DMS 273 (cell line): ENCODE data around the gene SPATS2L.

Experiments
- DNase-seq: peaks from one replicate; lab custom pipeline; 2025; ENCODE audit not compliant: unreplicated experiment; lab: John Stamatoyannopoulos, UW

SPATS2L gene

DNA sequence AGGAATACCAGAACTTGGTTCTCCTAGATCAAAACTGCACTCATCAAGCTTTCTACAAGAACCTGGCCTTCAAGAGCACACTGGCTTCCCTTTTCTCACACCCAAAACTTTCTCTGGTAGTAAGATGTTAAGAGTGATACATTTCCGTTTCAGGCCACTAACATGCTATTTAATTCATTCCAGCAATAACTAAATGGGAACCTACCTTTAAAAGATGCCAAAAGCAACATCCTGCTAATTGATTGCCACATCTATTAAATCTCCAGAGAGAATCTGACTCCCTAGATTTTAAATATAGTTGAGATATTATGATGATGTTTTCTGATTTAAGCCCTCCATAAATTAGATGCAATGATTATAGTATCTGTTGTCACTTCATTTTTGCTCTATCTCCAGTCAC lies 131.8 kb downstream of the SPATS2L start:
- no peak for DNase-seq

DNA sequence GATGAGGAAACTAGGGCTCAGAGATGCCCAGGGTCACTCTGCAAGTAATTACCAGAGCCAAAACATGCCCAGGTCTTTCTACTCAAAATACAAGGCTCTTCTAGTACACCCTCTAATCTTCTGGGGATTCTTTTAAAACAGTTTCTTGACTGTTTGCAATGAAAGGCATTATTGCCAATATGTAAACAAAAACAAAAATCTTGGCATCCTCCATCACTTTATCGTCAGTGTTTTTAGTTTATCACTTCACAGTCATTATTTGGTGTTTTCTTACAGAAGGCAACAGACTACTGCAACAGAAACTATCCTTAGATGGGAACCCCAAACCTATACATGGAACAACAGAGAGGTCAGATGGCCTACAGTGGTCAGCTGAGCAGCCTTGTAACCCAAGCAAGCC lies 132.4 kb downstream of the SPATS2L start:
- DNase-seq, result no peak

DNA sequence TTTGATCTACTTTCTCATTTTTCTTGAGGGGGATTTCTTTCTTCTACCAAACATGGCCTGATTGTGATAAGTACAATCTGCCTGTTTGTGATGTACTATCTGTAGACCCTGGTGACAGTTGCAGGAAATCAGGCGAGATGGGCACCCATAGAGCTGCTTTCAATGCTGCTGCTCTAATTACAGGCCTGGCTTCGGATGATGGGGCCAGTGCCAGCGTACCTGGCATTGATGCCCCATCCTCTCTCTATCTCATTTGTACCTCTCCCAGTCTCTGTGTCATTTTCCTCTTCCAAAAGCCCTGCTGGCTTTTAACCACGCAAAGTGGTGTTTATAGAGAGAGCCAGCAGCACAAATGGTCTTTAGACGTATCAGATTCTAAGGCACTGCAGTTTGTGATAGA lies 133.5 kb downstream of the SPATS2L start:
- DNase-seq, result no peak

DNA sequence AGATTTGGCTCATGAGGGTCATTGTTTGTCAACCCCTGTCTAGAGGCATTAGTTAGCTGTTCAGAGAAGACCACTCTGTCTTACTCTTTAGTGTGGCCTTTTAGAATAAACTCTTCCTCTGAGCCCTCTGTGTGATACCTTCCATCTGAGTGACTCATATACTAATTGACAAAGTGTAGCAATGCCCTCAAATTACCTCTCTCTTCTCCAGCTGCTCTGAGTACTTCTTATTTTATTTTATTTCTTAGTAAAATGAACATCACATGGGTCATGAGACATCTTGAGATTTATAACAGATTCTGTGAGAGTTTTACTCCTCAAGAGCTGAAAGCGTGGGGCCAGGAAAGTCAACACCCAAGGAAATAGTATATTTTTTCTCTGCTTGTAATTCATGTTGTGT lies 136.0 kb downstream of the SPATS2L start:
- DNase-seq, result no peak

DNA sequence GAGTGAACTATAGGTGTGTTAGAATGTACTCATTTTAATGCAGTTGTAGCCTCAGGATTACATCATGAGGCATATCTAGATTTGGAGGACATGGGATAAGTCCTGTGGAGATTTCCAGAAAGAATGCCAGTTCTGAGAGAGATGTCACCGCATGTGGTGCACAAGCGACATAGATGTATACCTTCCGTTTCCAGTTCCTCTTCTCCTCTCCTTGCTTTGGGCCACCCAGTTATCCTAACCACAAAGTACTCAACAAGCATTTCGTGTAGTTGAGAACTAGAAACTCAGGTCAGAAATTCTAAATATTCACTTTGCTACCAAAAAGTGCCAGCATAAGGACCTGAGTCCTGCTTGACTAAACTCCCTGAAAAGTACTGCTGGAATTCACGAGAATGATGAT lies 136.9 kb downstream of the SPATS2L start:
- DNase-seq, result no peak

DNA sequence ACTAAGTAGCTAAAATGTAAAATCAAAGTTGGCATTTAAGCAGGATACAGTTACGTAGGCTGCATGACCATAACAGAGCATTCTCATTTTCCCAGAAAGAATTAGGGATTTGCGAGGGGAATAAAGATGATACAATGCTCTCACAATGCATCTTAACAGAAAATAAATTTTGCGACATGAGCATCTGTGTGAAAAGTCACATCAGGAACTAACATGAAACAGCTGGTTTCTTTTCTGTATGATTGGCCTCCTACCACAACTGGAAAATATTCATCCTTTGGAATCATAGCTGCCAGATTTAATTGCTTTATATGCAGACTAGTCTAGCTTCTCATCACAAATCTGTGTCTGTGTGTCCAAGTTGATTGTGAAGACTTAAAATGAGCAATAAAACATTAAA lies 137.4 kb downstream of the SPATS2L start:
- no peak for DNase-seq

DNA sequence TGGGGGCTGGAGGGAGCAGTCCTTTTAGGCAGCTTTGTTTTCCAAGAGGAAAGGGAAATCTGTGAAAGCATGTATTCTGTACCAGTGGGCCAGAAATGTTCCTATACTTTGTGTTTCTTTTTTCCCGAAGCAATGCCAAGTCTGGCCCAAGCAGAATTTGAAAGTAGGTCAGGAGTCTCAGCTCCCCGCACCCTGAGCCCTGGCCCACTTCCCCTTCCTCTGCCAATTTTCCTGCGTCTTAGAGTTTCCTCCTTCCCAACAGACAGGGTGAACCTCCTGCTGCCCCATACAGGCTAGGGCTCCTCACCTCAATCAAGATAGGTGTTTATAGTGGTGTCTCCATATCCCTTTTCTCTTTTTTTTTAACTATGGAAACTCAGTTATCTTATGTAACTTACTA lies 138.0 kb downstream of the SPATS2L start:
- no peak for DNase-seq

DNA sequence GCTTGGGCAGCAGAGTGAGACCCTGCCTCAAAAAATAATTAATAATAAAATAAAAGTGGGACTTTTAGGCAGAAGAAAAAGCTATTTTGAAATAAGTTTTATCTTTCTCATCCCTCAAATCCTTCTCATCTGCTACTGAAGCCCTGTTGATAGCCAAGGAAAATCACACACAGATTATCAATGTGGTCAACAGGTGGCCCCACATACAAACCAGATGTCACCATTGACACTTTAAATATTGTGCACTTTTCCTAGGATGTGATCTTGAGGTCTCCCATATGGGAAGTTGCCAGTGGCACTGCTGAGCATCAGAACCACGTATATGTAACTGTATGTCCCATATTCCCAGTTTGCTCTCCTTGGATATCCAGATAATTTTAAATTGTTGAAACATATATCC lies 138.8 kb downstream of the SPATS2L start:
- DNase-seq, result peak; percentile 11

DNA sequence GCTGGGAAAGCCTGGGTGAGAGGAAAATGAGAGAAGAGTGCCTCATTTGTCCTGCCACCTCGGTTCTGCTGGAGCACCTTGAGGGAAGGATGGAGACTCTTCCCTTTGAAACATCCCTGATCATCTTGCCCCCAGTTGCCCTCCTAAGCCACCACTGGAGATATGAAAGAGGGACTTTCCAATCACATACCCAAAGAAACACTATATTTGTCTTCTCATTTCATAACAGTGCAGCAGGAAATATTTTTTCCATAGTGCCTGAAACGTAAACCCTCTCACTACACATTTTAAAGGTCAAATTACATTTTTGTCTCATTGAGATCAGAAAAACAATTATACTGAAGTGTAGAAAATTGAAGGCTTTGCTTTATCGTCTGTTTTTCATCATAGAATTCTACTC lies 140.1 kb downstream of the SPATS2L start:
- DNase-seq, result no peak

DNA sequence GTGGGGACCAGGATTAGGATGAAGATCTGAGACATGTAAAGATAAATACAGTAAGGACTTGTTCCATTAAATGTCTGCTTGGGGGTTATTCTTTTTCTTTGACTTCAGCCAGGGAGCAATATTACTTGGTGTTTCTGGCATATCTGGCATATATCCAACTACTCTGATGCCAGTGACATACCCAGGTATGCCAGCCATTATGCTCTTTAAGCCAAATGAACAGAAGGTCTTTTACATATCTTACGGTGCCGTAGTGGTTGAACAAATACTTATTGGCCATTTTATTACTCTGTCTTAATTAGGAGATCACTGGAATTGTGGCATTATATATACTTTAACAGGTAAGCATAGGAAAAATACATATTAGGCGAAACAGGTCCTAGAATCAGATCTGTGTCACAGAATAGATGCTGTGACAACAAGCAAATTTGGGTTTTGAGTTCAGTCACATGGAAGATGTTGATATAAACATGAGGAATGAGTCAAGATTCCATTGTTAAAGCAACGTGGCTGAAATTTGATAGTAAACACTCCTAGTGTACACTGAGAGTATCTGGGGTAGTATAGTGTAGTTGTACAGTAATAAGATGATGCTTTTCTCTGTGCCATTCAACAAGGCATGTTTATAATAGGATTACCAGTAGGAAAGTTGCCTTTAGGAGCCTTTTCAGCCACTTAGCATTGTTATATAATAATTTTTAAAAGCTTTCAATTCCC lies 140.8 kb downstream of the SPATS2L start:
- DNase-seq, result peak; percentile 9

DNA sequence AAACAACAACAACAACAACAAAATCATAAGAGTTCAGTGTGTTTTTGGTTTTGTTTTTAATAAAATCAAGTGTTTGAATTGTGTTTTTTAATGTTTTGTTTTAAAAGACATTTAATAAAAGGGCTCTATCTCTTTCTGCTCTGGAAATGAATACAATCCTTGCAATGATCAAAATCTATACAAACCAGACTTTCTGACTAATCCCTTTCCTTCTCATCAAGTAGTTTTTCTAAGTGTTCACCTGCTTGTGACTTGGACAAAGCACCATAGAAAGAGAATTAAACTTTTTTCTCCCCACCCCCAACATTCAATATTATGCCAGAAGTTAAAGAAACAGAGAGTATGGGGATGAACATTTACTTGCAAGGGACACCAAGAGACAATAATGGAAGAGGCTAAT lies 142.0 kb downstream of the SPATS2L start:
- no peak for DNase-seq

DNA sequence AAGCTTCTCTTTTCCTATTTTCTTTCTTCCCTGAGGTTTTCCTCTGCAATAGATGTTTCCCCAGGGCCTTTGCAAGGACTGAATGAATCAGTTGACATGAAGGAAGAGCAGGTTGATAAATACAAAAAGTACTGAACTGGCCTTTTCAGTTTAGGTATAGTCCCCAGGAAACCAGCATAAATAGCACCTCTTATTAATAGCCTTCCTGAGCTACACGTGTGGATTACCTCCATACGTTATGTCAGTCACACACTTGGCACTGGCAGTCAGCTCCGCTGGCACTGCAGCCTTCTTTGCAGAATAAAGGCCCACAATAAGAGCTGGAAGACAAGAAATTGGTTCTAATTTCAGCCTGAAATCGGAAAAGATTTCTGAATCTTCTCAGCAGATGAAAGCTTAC lies 142.7 kb downstream of the SPATS2L start:
- DNase-seq, result no peak

DNA sequence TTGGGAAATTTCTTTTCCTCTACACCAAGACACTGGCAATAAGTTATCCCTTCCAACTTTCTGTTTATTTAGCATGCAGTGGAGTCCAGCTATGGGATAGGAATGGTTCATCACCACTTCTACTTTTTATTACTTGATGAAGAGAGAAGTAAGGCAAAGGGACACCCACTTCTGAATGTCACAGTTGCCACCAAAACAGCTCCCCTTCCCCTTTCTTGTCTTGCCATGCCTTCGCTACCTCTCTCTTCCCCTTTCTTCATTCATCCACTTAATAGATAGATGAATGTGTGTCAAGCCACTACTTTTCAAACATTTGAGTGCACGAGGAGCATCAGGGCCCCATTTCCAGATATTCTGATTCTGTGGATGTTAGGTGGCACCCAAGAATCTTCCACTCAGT lies 143.8 kb downstream of the SPATS2L start:
- DNase-seq, result no peak

DNA sequence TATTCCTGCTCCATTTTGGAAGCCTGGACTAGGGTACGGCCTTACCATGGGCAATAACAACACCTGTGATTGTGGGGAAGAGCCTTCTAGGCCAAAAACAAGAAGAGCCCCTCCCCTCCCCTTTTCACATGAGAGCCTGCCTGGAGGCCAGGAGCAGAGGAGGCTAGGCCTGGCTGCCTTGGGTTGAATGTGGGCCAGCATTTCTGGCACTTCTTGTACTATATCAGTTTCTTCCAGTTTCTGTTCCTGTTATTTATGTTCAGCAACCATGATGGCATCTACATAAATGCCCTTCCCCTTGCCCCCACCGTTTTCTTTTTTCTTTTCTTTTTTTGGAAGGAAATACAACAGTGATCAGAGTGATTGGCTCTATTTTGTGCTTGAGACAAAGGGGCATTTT lies 145.0 kb downstream of the SPATS2L start:
- no peak for DNase-seq

DNA sequence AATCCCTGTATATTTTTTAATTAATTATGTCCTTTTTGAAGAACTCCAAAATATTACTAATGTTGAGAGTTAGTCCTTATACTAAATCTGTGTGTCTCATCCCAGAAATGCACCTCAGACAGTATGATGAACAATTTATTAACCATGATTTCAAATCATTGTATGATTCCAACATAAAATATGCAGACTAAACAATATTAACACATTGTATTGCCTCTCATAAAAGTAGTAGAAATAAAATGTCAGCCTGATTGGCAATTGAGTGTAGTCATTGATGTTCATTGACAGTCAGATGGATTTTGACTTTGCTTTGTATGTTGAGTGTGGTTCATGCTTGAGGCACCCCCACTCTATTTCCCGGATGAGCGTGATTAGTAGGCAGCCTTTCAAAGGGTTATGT lies 145.9 kb downstream of the SPATS2L start:
- DNase-seq, result no peak

DNA sequence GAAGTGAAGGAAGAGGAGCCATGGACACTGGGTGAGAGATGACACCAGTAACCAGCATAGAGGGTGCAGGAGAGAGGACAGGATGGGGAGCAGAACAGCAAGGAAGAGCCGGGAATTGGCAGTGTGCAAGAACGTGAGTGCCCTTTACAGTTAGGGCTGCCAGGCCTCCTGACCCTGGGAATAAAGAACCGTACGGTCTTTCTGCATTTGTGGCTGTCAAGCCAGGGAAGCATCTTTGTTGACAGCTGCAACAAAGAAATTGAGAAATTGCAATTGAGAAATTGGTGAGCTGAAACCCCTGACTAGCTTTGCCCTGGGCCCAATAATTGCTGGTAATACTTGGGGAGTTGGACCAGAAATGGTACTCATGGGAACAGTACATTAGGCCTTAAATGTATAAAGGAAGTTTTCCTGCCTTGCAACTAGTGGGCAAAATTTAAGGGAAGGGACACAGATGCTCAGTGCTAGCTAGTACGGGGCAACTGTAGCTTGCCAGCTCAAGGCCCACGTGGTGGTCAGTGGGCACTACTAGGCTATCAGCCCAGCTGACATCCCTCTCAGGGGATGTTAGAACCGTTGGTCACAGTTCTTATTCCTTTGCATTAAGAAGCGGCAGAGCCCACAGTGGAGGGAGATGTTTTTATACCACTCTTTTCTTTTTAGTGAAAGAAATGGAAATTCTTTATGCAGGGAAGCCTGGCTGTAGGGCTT lies 146.8 kb downstream of the SPATS2L start:
- no peak for DNase-seq

DNA sequence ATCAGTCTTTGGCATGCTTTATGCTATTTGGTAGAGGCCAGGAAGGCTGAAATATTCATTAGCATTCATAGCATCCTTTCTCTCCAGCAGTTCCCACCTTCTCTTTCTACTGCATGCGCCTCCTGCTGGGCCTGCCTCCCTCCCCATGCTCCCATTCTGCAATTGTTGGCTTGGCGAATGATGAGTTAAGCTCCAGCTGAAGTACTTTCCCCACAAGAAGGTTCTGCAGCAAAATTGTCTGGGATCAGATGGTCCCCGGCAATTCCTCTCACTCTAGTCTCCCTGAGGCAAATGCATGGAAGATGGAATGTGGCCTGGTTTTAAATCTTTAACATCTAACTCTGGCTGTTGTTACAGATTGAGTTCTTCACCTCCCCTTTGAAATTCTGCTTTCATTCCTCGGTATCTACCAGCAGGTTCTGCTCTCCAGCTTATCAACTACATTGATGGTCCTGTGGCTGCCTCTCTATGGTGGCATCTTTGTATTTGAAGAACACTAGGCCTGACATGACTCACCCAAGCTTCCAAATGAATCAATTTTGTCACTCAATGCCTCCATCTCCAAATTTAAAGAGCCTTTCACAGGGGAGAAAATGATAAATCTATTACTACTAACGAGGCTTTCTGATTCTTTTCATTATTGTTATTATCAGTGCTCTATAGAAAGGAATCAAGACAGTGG lies 147.5 kb downstream of the SPATS2L start:
- DNase-seq, result no peak

DNA sequence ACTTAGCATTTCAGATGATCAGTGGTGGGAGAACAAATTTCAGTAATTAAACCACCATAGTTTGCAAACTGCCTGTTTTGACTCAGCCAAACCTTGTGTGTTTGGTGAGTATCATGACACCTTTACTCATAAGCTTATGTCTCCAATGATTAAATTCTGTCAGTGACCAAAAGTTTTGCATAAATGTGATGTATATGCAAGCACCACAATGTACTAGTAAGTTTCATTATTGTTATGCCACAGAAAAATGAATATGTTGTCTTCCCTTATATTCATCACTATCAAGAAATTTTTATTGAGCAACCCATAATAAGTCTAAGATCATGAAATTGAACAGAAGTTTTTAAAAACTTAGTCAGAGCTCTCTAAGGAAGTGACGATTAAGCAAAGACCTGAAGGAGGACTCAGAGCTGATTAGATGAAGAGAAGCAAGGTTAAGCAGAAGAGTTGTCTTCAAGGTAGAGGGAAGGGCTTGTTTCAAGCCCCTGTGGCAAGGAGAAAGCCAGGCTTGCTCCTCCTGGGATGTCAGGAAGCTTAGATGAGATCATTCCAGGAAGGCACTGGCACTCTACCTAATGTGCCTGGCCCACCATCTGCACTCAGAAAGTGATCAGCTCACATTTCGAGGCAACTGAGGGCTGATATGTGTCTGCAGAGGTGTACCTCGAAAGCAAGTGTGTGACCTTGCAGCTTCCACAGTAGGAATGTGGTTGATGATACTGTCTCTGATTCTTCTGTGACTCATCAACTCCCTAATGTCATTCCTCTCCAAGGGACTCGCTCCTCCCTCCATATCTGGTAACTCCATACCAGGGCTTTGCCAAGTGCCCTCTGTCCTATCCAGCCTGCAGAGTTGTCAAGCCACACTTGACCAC lies 148.7 kb downstream of the SPATS2L start:
- no peak for DNase-seq

DNA sequence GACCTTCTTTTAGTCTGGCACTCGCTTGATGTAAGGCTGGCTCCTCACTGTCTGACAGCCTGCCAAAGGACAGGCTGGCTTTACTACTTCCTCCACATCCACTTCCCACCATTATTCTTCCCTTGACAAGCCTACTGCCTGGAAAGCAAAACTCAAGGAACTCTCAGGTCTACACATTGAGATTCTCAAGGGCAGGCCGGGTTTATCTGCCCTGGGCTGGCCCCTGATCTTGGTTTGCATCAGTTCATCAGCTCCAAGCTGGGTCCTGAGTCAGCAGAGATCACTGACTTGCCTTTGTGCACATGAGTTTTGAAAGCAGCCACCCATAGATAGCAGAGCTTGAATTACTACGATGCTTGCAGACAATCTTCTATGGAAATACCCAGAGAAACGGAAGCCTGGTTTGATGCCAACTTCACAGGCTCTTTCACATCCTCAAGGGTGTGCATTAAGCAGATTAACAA lies 149.5 kb downstream of the SPATS2L start:
- DNase-seq, result no peak

DNA sequence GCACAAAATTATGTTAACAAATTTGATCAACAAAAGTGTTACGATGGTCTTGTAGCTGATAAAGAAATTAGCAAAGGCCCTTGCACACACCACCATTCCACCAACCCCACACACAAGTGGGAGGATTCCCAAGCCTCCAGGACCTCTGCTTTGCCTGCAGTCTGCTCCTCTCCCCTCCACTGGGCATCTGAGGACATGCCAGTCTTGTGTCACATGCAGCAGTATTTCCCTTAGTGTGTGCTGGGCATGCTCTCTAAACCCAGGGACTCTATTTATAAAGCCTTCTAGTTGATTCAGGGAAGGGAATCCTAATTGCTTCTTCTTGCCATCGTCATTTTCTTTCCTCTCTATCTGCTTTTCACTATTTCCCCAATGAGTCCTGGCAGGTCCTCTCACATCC lies 150.1 kb downstream of the SPATS2L start:
- no peak for DNase-seq

DNA sequence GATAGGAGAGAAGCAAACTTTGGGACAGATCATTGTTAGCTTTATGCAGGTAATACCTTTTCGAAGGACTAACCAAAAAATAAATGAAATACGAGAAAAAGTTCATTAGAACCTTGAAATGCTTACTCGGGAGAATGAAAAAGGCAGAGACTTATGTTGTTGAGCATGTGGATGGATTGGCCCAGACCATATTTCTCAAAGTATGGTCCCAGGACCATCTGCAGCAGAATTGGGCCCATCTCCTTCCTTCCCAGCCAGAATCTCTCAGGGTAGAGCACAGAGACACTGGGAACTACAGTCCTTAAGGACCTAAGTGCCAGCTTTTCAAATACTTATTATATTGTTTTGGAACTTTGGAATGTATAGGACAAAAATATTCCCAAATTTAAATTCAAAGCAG lies 152.6 kb downstream of the SPATS2L start:
- DNase-seq, result no peak
